NCI-H146 treated with DMSO at 0.1 percent for 48 hours (cell line): Measurements from ENCODE around the gene ATP11B.
"Not testable (repeated sequence)": the region's sequence is repeated elsewhere in the genome, so short reads cannot be mapped to it uniquely, and the experiment has no call there.

Experiments used
- DNase-seq: peaks from one replicate; lab custom pipeline; 2025; ENCODE audit not compliant: unreplicated experiment; lab: John Stamatoyannopoulos, UW

The ATP11B gene

DNA sequence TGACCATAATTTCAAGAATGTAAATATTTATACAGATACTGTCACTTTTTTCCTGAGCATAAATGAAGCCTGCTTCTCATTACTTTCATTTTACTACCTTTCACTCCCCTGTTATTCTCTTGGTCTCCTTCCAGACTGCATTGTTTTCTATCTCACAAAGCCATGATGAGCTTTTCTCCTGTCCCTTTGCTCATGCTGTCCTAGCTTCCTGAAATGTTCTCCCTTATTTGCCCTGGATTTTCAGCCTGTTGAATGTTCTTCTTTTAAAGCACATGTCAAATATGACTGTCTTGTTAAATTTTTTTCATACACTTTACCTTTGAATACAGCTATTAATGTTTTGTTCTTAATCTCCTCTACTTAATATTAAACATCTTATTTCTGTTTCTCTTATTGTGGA, 31.7 kb downstream of the ATP11B start:
- no peak for DNase-seq

DNA sequence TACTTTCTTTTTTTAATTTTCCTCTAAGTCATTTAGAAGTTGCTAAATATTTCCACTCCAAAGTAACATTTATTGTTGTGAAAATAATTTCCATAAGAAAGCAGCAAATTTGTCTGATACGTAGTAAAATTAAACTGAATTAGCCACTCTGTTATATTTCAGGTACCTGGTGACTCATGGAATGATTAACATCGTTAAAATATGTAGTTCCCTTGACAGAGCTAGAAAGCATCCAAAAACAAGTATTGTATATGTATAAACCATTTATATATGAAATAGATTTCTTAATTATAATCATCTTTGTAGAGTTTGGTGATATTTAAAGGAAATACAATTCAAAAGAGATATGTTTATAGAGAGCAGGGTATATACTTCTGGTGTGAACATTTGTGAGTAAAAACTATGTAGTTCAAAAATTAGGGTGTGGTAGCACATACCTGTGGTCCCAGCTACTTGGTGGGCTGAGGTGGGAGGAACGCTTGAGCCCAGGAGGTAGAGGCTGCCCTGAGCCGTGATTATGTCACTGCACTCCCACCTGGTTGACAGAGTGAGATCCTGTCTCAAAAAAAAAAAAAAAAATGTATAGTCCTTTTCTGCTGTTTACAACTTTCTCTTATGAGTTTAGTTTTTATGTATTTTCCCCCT, 36.6 kb downstream of the ATP11B start:
- DNase-seq: no peak

DNA sequence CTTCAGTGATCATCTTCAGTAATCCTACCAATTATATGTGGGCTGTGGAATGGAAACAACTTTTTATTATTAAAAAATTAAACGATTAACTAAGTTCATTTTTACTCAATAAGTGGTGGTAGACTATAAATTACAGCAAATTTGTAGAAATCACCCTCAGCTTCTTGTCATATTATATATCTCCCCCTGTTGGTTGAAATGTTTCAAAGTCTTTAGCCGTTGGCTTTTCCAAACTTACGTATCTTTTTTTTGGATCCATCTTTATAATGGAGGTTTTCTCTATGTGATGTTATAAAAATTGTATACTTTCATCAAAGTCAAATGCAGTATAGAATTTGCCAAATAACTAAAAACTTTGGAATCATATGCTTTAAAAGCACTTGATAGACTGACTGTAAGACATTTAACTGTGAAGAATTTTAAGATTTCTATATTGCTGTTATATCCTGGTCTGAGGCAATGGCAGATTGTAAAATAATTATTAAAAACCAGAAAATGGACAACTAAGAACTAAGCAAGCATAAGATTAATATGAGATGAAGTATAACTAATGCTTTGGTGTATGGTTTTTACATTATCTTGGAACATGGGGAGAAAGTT, 44.7 kb downstream of the ATP11B start:
- peak; percentile 46 for DNase-seq

DNA sequence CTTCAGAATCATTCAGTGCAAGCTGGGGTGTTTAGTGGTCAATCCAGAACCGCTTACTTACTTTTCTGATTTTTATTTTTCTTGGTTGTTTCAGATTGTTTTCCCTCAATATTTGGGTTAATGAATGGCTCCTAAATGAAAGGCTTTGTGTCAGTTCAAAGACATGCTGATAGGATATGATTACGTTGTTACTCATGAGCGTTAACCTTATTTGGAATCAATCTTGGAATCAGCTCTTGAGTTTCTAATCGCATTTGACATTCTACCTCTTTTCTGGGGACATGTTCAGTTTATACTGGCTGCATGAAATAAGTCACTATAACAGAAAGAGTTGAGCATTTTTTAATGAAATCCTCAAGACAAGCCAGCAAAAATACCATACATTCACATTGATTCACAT, 50.2 kb downstream of the ATP11B start:
- no peak for DNase-seq

DNA sequence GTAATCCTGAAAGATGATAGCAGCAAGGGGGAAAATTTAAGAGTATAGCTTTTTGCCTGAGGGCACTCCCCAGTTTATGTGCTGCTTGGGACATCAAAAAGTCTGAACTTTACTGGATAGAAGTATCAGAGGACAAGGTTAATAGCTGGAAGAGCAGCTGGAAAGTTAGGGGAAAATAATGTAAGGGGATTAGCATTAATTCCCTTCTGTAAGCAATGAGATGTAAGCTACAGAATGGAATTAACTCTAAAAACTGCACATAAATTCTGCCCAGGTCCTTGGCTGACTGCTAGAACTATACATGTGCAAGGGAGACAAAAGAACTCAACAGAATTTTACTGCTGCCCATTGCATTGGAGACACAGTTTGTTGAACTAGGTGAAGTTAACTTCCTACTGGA, 55.6 kb downstream of the ATP11B start:
- no peak for DNase-seq

DNA sequence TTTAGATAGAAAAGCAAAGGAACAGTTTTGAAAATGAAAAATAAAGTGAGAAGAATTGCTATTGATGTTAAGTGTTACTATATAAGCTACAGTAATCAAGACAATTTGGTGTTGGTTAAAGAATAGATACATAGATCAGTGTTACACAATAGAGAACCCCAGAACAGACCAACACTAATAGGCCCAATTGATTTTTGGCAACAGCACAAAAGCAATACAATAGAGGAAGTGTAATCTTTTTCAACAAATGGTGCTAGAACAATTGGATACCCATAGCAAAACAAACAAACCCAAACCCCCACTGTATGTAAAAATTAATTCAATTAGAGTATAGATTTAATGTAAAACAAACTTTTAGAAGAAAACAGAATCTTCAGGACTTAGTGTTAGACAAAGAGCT, 61.8 kb downstream of the ATP11B start:
- no peak for DNase-seq

DNA sequence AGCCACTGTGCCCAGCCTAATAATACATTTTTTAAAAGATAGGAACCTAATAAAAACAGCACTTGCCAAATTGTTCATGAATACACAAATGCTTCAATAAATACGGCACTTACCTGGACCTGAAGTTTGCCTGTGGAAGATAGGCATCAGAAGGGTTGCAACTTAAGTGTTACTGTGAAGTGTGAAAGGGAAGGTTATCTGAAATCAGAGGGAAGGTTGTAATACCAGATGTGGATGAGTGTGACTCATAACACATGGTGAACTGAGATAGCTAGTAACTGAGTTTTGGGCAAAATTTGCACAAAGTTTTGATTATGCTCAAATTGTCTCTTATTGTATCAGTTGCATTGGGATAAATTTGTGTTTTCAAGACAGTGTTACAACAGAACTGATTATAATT, 68.0 kb downstream of the ATP11B start:
- DNase-seq: no peak

DNA sequence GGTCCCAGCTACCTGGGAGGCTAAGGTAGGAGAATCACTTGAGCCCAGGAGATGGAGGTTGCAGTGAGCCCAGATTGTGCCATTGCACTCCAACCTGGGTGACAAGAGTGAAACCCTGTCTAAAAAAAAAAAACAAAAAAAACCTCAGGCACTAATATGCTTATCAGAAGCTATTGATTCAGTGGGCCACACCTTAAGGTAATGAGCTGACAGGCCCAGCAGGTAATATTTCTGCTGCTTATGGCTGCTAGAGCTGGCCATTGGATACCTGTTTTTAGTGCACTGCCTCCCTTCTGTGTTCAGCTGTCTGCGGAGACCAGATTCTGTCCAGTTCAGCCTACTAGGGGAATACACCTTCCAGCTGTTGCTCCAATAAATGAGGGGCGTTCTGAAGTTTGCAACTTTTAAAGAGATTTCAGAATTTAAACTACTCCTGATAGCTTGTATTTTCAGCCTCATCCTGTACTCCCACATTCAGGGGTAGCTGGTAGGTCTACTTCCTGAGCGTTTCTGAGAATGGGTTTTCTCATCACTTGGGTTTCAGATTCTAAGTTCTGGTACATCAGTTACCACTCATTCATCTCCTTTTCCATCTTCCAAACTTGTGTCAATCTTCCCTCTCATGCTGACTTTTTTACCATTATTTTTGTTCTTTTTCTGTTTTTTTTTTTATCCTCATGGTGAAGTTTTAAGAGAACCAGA, 69.0 kb downstream of the ATP11B start:
- DNase-seq: peak; percentile 31

DNA sequence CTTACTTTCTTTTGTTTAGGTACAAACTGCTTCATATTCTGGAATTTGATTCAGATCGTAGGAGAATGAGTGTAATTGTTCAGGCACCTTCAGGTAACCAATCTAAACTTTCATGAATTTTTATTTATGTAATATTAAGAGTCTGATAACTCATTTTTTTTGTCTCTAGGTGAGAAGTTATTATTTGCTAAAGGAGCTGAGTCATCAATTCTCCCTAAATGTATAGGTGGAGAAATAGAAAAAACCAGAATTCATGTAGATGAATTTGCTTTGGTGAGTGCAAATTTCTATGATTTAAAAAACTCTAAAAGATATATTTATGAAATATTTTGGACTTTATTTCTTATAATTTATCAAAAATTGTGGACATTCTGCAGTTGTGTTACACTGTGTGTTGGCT, 75.8 kb downstream of the ATP11B start:
- DNase-seq: no peak

DNA sequence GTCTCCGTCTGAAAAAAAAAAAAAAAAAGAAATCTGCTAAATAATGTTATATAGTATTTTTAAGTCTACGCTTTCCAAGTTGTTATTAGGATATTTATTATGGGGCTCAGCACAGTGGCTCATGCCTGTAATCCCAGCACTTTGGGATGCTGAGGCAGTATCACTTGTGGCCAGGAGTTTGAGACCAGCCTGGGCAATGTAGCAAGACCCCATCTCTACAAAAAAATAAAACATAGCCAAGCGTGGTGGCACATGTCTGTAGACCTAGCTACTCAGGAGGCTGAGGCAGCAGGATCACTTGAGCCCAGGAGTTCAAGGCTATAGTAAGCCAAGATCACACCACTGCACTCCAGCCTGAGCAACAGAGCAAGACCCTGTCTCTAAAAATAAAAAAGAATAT, 77.6 kb downstream of the ATP11B start:
- not testable (repeated sequence) for DNase-seq

DNA sequence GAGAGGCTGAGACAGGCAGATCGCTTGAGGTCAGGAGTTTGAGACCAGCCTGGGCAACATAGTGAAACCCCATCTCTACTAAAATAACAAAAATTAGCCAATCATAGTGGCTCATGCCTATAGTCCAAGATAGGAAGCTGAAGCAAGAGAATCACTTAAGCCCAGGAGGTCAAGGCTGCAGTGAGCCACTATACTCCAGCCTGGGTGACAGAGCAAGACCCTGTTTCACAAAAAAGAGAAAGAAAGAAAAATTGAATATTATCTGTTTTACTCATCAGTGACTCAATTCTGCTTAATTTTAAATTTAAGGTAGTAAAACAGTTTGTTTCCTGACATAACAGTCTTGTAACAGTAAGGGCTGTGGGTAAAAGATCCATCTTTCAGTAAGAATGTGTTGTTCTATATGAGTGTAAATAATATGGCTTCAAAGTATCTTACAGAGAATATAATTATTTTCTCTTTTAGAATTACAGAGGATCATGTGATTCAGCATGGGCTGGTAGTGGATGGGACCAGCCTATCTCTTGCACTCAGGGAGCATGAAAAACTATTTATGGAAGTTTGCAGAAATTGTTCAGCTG, 85.8 kb downstream of the ATP11B start:
- no peak for DNase-seq

DNA sequence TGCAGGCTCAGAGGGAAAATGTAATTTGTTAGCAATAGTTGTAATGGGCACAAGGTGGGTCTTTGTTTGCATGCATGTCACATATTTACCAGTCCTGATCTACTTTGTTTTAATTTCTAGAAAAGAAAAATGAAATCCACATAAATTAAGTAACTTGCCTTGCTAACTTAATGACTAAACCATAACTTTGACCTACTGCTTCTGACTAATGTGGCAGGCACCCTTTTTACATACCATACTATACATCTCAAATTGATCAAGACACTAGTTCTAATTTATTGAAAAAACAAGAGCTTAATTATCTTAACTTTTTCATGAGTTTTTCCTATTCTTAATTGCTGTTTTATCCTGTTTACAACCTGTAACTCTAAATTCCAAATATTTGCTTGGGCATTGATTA, 93.2 kb downstream of the ATP11B start:
- DNase-seq: no peak

DNA sequence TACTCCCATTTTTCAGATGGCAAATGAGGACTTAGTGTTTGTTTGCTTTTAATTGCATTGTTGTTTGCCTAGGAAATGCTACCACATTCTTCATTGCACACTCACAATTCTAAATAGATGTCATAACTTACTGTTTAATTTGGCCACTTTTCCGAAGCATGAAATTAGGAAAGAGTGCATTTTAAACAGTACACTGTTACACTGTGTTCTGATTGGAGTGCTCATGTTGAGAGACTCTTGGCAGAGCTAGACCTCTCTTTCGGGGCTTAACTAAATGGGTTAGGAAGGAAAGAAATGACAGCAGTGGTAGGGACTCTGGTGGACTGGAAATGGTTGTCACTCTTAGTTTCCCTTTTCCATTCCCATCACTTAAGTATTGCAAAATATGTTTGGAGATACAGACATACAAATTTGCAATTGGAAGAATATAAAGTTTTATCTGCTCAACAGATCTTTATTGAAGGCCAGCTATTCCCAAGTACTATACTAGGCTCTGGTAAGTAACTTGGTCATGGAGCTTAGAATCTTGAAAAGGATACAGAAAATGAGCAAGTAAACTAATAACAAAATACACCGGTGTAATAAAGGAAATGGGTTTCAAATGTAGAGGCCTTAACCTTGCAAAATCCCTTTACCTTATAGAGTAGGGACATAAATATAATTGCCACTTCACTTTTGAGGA, 96.8 kb downstream of the ATP11B start:
- no peak for DNase-seq

DNA sequence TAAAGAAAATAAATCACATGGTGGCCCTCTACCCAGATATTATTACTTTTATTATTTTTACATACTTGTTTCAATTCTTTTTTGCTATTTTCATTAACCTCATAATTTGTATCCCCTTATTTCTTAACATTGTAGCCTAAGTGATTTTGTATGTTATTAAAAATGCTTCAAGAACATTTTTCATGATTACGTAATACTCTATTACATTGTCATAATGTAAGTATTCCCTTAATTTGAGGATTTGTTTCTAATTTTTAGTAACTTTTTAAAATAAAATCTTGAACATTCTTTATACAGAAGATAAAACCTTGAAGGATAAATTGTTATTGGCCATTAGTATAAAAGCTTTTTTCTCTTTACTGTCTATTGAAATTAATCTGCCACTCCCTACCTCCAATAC, 98.1 kb downstream of the ATP11B start:
- DNase-seq: no peak

DNA sequence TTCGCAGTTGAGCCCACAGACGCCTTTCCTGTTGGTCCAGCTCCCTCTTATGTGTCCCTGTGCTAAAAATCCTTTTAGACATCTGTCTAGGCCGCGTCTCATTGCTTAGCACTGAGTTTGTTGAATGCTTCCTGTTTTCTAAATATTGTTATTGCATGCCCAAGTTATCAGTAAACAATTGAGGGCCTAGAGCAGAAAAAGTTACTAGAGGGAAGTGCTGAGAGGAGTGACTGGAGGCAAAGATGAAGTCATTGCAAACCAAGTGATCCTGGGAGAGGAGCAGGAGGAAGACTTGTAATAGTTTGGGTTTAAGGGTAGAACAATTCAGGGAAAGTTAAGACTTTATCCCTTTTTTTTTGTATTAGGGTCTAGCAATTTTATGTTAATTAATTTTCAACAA, 98.9 kb downstream of the ATP11B start:
- no peak for DNase-seq

DNA sequence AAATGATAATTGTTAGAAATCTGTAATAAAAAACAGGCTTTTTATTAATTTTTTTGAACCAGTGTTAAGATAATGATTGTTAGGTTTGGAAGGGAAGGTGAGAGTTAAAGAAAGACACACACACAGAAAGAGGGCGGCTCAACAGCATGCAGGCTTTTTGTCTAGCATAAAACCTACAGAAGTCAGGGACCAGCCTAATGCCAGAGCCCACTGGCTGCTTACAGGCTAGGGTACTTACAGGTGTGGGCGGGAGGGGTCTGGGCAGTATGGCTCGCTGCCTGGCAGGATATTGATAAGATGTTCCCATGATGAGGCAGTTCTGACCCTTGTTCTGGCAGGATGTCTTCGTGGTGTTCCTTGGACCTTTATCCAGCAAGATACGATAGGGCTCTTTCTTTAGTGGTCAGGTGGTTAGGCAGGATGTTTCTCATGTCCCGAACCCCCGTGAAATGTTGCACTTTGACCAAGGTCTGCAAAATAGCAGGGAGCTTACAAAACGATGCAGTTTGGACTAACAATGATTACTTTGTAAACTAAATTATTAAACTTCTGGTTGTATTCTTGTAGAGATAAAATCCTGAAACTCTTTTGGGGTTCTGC, 102.3 kb downstream of the ATP11B start:
- no peak for DNase-seq

DNA sequence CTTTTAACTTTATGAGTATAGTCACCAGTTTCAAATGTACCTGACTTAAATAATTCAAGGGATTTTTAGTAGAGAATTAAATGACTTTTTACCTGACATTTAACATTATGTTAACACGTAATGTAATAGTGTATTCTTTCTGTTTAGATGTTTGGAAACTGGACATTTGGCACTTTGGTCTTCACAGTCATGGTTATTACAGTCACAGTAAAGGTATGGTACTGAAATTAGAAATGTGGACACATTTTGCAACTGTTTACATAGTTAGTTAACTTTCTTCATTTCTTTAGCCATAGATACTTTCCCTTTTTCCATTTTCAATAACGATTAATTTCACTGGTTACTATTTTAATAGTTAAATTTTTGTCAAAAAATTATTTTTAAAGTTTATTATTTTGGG, 103.2 kb downstream of the ATP11B start:
- no peak for DNase-seq

DNA sequence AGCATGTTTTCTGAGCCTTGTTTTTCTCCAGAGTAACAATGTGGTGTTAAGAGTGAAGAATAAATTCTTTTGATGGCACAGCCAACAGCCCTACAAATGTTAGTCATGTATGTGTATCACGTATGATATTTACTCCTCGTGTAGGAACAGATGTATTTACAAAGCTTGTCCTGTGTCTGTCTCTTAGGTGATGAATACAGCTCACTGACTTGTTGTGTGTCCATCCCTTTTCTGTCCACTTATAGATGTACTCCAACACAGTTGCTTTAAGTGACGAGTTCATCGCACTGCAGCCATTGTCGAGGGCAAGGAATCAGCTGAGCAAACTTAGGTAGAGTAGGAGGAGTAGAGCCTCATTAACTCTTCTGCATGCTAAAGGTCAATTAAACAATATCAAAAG, 108.9 kb downstream of the ATP11B start:
- DNase-seq: no peak

DNA sequence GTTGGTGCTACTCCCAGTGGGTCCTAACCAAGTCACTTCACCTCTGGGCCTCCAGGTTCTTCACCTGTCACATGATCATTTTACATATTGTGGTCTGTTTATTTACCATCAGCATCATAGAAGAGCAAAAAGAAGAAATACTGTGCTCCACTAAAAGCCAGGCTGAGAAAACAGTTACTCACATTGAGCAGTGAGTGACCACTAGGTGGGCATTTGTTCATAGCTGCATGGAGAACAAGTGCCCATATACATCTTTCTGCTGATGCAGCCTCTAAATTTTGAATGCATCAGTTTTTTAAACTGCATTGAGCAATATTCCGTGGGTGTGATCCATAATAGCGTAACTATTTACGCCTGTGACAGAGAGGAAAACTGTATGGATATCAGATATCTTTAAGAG, 110.9 kb downstream of the ATP11B start:
- no peak for DNase-seq

DNA sequence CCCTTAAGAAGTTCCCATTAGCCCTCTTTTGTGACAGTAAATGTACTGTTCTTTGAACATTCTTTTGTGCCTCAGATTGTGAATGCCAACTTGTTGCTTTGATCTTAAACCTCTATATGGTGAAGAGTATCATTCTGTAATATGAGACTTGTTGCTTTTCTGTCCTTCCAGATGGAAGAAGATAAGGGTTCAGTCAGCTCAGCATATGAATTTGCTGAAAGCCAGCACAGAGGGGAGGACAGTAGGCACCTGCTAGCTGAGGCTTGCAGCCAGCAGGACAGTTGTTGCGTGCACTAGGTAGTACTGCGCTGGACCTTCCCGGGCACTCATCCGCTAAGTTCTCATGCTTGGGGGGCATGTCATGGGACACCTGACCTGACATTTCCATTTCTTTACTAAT, 112.3 kb downstream of the ATP11B start:
- DNase-seq: no peak

DNA sequence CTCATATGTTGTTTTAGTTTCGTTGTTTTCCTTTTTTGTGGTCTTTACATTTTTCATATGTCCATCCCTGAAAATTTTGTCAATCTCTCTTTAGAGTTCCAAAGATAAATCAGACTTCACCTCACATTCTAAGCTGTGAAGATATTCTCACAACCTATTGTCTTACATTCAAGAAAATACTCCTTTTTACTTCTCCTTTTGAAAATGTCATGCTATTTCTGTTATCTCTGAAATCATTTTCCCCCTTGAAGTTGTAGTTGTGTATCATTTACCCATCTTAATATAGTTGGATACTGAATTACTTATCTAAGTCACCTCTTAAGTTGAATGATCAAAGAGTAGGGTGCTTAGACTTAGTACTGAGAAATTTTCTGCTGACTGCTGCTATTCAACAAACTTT, 112.7 kb downstream of the ATP11B start:
- no peak for DNase-seq
